ENCODE data around the gene GTSE1.

GRCh38 chr22:46379066-46379930 lies 82.6 kb downstream of the GTSE1 start:
- TF ChIP-seq EZH2 (IDR thresholded peaks at IDR 0.05; ENCODE audit: insufficient read depth, poor library complexity, severe bottlenecking) (no peak), EZH2phosphoT487 (IDR thresholded peaks at IDR 0.05; ENCODE audit: insufficient read depth, low read depth) (no peak)
